ENCODE measurements around the gene KIF6.

DNA sequence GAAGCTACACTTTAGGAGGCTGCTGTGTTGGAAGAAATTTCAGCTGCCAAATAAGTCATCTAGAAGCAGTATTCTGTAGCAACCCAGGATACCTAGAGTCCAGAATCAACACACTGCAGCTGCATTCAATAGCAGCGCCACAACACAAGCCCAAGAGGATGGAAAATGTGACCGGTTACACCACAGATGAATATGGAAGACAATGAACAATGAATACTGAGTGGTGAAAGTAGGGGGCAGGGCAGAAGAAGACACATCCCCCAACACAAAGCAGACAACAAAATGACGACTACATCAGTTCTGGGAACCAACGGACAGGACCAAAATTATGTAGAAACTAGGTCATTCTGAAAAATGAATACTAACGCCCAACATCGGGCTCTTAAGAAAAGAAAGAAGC lies 38.2 kb downstream of the KIF6 start:
- TF ChIP-seq CTCF (IDR thresholded peaks at IDR 0.05) (no peak), POLR2AphosphoS5 (IDR thresholded peaks at IDR 0.05; ENCODE audit: low read depth, low read length) (no peak), TCF7L2 (IDR thresholded peaks at IDR 0.05; ENCODE audit: low read depth, low read length) (no peak), SIN3A (IDR thresholded peaks at IDR 0.05; ENCODE audit: borderline replicate concordance, insufficient read depth, low read depth, low read length) (no peak)
- TF ChIP-seq, protein P1, sequence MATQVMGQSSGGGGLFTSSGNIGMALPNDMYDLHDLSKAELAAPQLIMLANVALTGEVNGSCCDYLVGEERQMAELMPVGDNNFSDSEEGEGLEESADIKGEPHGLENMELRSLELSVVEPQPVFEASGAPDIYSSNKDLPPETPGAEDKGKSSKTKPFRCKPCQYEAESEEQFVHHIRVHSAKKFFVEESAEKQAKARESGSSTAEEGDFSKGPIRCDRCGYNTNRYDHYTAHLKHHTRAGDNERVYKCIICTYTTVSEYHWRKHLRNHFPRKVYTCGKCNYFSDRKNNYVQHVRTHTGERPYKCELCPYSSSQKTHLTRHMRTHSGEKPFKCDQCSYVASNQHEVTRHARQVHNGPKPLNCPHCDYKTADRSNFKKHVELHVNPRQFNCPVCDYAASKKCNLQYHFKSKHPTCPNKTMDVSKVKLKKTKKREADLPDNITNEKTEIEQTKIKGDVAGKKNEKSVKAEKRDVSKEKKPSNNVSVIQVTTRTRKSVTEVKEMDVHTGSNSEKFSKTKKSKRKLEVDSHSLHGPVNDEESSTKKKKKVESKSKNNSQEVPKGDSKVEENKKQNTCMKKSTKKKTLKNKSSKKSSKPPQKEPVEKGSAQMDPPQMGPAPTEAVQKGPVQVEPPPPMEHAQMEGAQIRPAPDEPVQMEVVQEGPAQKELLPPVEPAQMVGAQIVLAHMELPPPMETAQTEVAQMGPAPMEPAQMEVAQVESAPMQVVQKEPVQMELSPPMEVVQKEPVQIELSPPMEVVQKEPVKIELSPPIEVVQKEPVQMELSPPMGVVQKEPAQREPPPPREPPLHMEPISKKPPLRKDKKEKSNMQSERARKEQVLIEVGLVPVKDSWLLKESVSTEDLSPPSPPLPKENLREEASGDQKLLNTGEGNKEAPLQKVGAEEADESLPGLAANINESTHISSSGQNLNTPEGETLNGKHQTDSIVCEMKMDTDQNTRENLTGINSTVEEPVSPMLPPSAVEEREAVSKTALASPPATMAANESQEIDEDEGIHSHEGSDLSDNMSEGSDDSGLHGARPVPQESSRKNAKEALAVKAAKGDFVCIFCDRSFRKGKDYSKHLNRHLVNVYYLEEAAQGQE (IDR thresholded peaks at IDR 0.05; ENCODE audit: insufficient read depth in 1 of 2, low read depth in 2 of 2, low read length in 1 of 2): no peak

Measured in Panc1 (cell line).